ENCODE data around the gene MEMO1. TPM values are rescaled to one million over a fixed set of nuclear protein-coding genes. Genes with fewer than 3 reads are reported as not detected.

MEMO1 gene
- total and polyA plus RNA-seq, 12 donors, result 43.6 to 73.9 (median 54.1) TPM

DNA sequence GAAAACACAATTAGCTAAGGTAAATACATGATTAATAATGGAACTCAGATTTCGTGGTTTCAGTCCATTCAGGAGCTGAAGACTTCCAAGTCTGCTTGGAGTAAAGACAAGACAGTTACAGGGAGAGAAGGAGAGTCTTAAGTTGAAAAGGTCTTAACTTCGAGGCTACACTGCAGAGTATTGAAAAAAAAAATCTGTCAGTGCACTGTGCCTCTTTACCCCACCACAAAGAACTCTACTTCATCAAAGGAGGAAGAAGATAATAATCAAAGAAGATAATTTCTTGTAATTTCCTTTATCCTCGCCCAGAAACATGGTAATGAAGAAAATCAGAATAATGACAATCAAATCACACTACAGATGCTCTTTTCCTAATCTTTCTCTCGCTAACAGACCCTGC lies 75.4 kb downstream of the MEMO1 start:
- peaks cover 0 to 10% (median 0%) of the 10 kb centered on the region in 9 donors for H3K4me1 ChIP-seq
- intact Hi-C loops (cut with DNase I), result no loop called here
- 86 to 90% methylated on average over 4 of the region's 4 CpGs for WGBS, 2 donors
- no peak overlapping the region for H3K27ac ChIP-seq
- H3K4me3 ChIP-seq, result no peak overlapping the region
- TF ChIP-seq, protein P1, sequence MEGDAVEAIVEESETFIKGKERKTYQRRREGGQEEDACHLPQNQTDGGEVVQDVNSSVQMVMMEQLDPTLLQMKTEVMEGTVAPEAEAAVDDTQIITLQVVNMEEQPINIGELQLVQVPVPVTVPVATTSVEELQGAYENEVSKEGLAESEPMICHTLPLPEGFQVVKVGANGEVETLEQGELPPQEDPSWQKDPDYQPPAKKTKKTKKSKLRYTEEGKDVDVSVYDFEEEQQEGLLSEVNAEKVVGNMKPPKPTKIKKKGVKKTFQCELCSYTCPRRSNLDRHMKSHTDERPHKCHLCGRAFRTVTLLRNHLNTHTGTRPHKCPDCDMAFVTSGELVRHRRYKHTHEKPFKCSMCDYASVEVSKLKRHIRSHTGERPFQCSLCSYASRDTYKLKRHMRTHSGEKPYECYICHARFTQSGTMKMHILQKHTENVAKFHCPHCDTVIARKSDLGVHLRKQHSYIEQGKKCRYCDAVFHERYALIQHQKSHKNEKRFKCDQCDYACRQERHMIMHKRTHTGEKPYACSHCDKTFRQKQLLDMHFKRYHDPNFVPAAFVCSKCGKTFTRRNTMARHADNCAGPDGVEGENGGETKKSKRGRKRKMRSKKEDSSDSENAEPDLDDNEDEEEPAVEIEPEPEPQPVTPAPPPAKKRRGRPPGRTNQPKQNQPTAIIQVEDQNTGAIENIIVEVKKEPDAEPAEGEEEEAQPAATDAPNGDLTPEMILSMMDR (IDR thresholded peaks at IDR 0.05), result no peak
- H3K9me3 ChIP-seq, result no peaks in the 10 kb centered on the region
- H3K27me3 ChIP-seq, result no peaks in the 10 kb centered on the region
- ATAC-seq (no peak), DNase-seq (no peak)
- H3K36me3 ChIP-seq, result peaks cover 0 to 7% (median 0%) of the 10 kb centered on the region in 9 donors

- Histone ChIP-seq H3K4me1 (peaks cover 0 to 10% (median 0%) of the 10 kb centered on the region in 9 donors), H3K4me3 (no peak overlapping the region), H3K27ac (no peak overlapping the region), H3K9me3 (no peaks in the 10 kb centered on the region), H3K27me3 (no peaks in the 10 kb centered on the region), H3K36me3 (peaks cover 0 to 16% (median 0%) of the 10 kb centered on the region in 9 donors)
- ATAC-seq (no peak), DNase-seq (no peak)
- intact Hi-C loops (cut with DNase I), result no loop called here
- TF ChIP-seq, protein P1 (IDR thresholded peaks at IDR 0.05), result no peak
- 99% methylated on average over 4 of the region's 4 CpGs for WGBS, 2 donors
Observed at GRCh38 chr2:31933066-31933465, 77.7 kb downstream of the MEMO1 start.

- H3K4me3 ChIP-seq, result no peak overlapping the region
- no peak overlapping the region for H3K27ac ChIP-seq
- ATAC-seq (no peak), DNase-seq (no peak)
- intact Hi-C loops (cut with DNase I), result no loop called here
- WGBS, 2 donors, result 92 to 93% methylated on average over 5 of the region's 5 CpGs
- peaks cover 0 to 19% (median 0%) of the 10 kb centered on the region in 9 donors for H3K36me3 ChIP-seq
- TF ChIP-seq, protein P1 (IDR thresholded peaks at IDR 0.05), result no peak
- no peaks in the 10 kb centered on the region for H3K27me3 ChIP-seq
- H3K9me3 ChIP-seq, result no peaks in the 10 kb centered on the region
- H3K4me1 ChIP-seq, result peaks cover 0 to 8% (median 0%) of the 10 kb centered on the region in 9 donors
Observed at GRCh38 chr2:31932589-31932988, 78.2 kb downstream of the MEMO1 start.

- TF ChIP-seq, protein P1 (IDR thresholded peaks at IDR 0.05), result no peak
- ATAC-seq (no peak), DNase-seq (no peak)
- H3K36me3 ChIP-seq, result peaks cover 0 to 24% (median 0%) of the 10 kb centered on the region in 9 donors
- no peaks in the 10 kb centered on the region for H3K9me3 ChIP-seq
- H3K27me3 ChIP-seq, result no peaks in the 10 kb centered on the region
- WGBS, 2 donors, result 96 to 98% methylated on average over 4 of the region's 4 CpGs
- intact Hi-C loops (cut with DNase I), result no loop called here
- no peak overlapping the region for H3K27ac ChIP-seq
- H3K4me3 ChIP-seq, result no peak overlapping the region
- peaks cover 0 to 6% (median 0%) of the 10 kb centered on the region in 9 donors for H3K4me1 ChIP-seq
Observed at GRCh38 chr2:31931916-31932315, 78.9 kb downstream of the MEMO1 start.
